Stimulated activated naive CD8-positive, alpha-beta T cell treated with anti-CD3 and anti-CD28 coated beads, Interleukin-15, amount 100 ng/mL, for 72 hours (primary cell): ENCODE measurements around the gene MMP7.
"Not testable (repeated sequence)": the region's sequence is repeated elsewhere in the genome, so short reads cannot be mapped to it uniquely, and the experiment has no call there.

ENCODE experiments used
- ATAC-seq: fragments of 150-1000 bp; cut with Tn5 transposase; 2 replicates; pipeline ENCODE4 v1.10.0; 2021; ENCODE audit warnings: mild to moderate bottlenecking, moderate library complexity
- DNase-seq, 2 donors: peaks; one replicate each; pipeline ENCODE4 v3.0.0; 2021 to 2022
- H3K27ac Mint-ChIP-seq, 2 donors: one replicate each; pipeline ENCODE4 v1.8.0; 2022; ENCODE audit warnings: mild to moderate bottlenecking in 2 of 2, mixed read lengths in 2 of 2, moderate library complexity in 2 of 2
- H3K27me3 Mint-ChIP-seq: one replicate; pipeline ENCODE4 v1.8.0; 2022; ENCODE audit warnings: mixed read lengths
- H3K4me1 Mint-ChIP-seq: one replicate; pipeline ENCODE4 v1.8.0; 2022; ENCODE audit warnings: mild to moderate bottlenecking, mixed read lengths
- H3K4me3 Mint-ChIP-seq, 2 donors: one replicate each; pipeline ENCODE4 v1.8.0; 2022; ENCODE audit warnings: mild to moderate bottlenecking in 2 of 2, mixed read lengths in 2 of 2, moderate library complexity in 1 of 2
- H3K9me3 Mint-ChIP-seq, 2 donors: one replicate each; pipeline ENCODE4 v1.8.0; 2022; ENCODE audit warnings: mixed read lengths in 2 of 2

MMP7 gene

DNA sequence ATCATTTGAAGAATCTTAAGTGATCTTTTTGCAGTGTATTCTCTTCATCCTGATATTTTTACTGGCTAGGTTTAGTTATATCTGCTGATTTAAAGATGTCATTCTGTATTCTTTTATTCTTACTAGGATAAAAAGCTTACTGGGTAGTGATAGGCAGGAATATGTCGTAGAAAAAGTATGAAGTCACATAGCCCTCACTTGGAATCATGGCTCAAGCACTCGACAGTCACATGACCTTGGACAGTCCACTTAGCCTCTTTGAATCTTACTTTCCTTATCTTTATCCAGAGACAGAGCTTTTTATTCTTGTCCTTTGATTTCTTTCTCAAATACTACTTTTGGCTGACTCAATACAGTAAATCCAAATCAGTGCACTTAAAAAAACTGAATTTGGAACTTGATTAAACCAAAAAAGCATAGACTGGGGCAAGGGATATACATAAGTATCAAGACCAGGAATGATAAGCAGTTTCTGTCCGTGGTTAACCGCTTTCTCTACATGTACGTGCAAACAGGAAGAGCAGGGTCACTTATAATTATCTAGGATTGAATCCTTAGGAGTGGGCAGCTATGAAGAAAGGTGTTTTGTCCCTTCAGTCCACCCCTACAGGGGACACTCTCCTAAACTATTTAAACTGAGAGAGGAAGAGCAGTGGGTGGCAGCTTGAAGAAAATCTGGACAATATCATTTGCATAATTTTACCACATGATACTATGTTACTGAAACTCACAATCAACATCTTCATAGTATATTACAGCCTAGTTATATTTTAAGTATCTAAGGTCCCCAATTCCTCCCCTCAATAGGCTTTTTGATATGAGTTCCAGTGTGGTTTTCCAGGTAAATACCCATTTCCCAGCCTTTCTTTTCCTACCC, 8.0 kb downstream of the MMP7 start:
- H3K27me3 Mint-ChIP-seq, result peaks cover 32% of the 10 kb centered on the region
- H3K4me1 Mint-ChIP-seq, result peaks cover 7% of the 10 kb centered on the region
- peak overlapping the region in 1 of 2 donors; percentile 12 for H3K4me3 Mint-ChIP-seq
- ATAC-seq (no peak), DNase-seq (no peak)
- H3K9me3 Mint-ChIP-seq, result no peaks in the 10 kb centered on the region
- no peak overlapping the region for H3K27ac Mint-ChIP-seq

GRCh38 chr11:102521121-102521520, 9.4 kb downstream of the MMP7 start:
- DNase-seq (no peak), ATAC-seq (no peak)
- no peak overlapping the region for H3K4me3 Mint-ChIP-seq
- H3K9me3 Mint-ChIP-seq, result no peaks in the 10 kb centered on the region
- peaks cover 32% of the 10 kb centered on the region for H3K27me3 Mint-ChIP-seq
- H3K27ac Mint-ChIP-seq, result no peak overlapping the region
- peaks cover 7% of the 10 kb centered on the region for H3K4me1 Mint-ChIP-seq

DNA sequence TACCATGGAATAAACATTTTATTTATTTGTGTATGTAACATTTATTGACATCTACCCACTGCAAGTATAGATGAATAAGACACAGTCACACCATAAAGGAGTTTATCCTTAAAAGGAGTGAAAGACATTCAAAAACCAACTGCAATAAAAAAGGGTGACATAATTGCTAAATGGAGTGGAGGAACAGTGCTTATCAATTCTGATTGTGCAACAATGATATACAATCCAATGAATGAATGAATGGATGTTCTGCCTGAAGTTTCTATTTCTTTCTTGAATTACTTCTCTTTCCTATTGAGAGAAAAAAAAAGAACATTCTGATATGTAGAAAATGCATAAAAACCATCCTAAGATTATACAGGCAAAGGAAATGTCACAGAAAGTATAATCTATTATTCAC, 10.0 kb downstream of the MMP7 start:
- no peak overlapping the region for H3K4me3 Mint-ChIP-seq
- H3K9me3 Mint-ChIP-seq, result no peaks in the 10 kb centered on the region
- ATAC-seq (no peak), DNase-seq (no peak)
- peaks cover 7% of the 10 kb centered on the region for H3K4me1 Mint-ChIP-seq
- peaks cover 32% of the 10 kb centered on the region for H3K27me3 Mint-ChIP-seq
- no peak overlapping the region for H3K27ac Mint-ChIP-seq

DNA sequence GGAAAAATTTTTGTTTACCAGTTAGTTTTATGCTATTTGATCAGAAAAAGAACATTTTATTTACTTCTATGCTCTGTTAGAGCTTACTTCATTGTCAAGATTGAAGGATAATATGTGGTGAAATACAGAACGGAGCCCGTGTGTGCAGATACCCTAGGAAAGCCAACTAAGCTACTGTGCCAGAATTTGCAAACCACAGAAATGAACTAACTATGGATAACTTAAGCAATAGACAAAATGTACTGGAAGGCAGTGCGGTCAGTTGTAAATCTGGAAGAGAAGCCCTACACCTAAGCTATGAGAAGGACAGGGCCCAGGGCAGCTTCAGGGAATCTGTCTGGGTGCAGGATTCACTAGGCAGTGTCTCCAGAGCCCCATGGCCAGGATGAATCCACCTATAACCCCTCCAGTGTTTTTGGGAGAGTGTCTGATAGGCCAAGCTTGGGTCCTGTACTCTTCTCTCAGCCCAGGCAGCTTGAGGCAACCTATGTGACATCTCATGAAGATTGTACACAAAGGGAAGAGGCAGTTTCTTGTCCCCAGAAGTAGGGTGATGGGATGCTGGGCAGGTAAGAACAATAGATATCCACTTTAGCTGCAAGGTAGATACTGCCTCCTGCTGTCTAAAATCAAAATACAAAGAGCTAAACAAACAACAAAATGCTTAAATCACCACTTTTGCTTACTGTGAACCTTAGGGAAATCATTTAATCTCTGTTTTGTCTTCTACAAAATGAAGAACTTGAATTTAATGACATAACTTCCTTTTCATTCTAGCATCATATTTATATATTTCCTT, 12.1 kb downstream of the MMP7 start:
- Mint-ChIP-seq H3K9me3 (no peaks in the 10 kb centered on the region), H3K27ac (no peak overlapping the region), H3K4me3 (no peak overlapping the region), H3K4me1 (peaks cover 7% of the 10 kb centered on the region), H3K27me3 (peaks cover 32% of the 10 kb centered on the region)
- ATAC-seq, result no peak
- DNase-seq, result no peak

GRCh38 chr11:102517670-102518069, 12.9 kb downstream of the MMP7 start:
- peaks cover 4% of the 10 kb centered on the region for H3K4me1 Mint-ChIP-seq
- peaks cover 28% of the 10 kb centered on the region for H3K27me3 Mint-ChIP-seq
- DNase-seq (no peak), ATAC-seq (no peak)
- no peak overlapping the region for H3K27ac Mint-ChIP-seq
- no peaks in the 10 kb centered on the region for H3K9me3 Mint-ChIP-seq
- H3K4me3 Mint-ChIP-seq, result no peak overlapping the region

- peaks cover 14% of the 10 kb centered on the region for H3K27me3 Mint-ChIP-seq
- DNase-seq (no peak), ATAC-seq (no peak)
- no peak overlapping the region for H3K4me3 Mint-ChIP-seq
- H3K4me1 Mint-ChIP-seq, result no peaks in the 10 kb centered on the region
- no peak overlapping the region for H3K27ac Mint-ChIP-seq
- H3K9me3 Mint-ChIP-seq, result no peaks in the 10 kb centered on the region
Measured at GRCh38 chr11:102516179-102516578, 14.4 kb downstream of the MMP7 start.

- Mint-ChIP-seq H3K27ac (no peak overlapping the region), H3K4me1 (no peaks in the 10 kb centered on the region), H3K27me3 (no peaks in the 10 kb centered on the region), H3K9me3 (no peaks in the 10 kb centered on the region), H3K4me3 (no peak overlapping the region)
- no peak for ATAC-seq
- DNase-seq, result no peak
Measured at GRCh38 chr11:102513869-102514268, 16.7 kb downstream of the MMP7 start.

GRCh38 chr11:102510439-102511135, 20.0 kb downstream of the MMP7 start:
- ATAC-seq (no peak), DNase-seq (no peak)
- H3K9me3 Mint-ChIP-seq, result no peaks in the 10 kb centered on the region
- no peak overlapping the region for H3K27ac Mint-ChIP-seq
- H3K4me3 Mint-ChIP-seq, result no peak overlapping the region
- no peaks in the 10 kb centered on the region for H3K4me1 Mint-ChIP-seq
- peaks cover 8% of the 10 kb centered on the region for H3K27me3 Mint-ChIP-seq

- H3K27ac Mint-ChIP-seq, H3K4me3 Mint-ChIP-seq, ATAC-seq, DNase-seq, H3K4me1 Mint-ChIP-seq, H3K9me3 Mint-ChIP-seq: not testable (repeated sequence)
- H3K27me3 Mint-ChIP-seq, result peaks cover 31% of the 10 kb centered on the region
Measured at GRCh38 chr11:102502831-102503230, 27.7 kb downstream of the MMP7 start.

- H3K27me3 Mint-ChIP-seq, result peaks cover 24% of the 10 kb centered on the region
- no peak overlapping the region for H3K27ac Mint-ChIP-seq
- DNase-seq, result no peak
- ATAC-seq, result no peak
- peaks cover 9% of the 10 kb centered on the region for H3K4me1 Mint-ChIP-seq
- H3K9me3 Mint-ChIP-seq, result no peaks in the 10 kb centered on the region
- no peak overlapping the region for H3K4me3 Mint-ChIP-seq
Measured at GRCh38 chr11:102500829-102501228, 29.7 kb downstream of the MMP7 start.

DNA sequence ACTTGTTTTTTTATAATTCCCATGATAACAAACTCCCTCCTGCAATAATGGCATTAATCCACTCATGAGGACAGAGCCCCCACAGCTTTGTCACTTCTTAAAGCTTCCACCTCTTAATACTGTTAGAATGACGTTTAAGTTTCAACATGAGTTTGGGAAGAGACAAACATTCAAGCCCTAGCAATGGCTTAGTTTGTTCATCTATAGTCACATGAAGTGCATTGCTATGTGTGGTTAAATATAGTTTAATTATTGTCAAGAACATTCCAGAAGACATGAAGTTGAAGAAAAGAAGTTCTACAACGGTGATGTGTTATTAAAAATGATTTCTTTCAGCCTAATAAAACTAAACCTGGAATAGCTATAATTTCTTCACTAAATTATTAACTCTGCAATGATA, 30.6 kb downstream of the MMP7 start:
- Mint-ChIP-seq H3K4me1 (peaks cover 17% of the 10 kb centered on the region), H3K27me3 (peaks cover 18% of the 10 kb centered on the region), H3K4me3 (no peak overlapping the region), H3K27ac (no peak overlapping the region), H3K9me3 (no peaks in the 10 kb centered on the region)
- no peak for ATAC-seq
- DNase-seq, result no peak

DNA sequence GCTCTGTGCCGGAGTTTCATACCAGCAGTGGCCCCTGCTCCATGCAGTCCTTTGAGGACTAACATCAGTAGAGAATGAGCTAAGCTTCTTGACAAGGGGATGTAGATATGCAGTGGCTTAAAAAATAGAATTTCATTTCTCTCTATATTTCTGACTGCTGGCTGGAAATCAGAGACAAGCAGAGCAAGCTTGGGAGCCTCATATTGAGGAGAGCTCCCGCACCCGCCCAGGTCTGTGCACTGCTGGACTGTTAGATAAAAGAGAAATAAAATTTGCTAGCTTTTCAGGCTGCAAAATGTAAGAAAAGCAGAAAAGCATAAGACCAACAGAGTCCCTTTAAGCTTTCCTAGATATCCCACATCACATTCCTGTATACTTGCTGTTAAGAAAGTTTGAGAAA, 31.4 kb downstream of the MMP7 start:
- Mint-ChIP-seq H3K4me3 (no peak overlapping the region), H3K9me3 (no peaks in the 10 kb centered on the region), H3K4me1 (peaks cover 19% of the 10 kb centered on the region), H3K27ac (no peak overlapping the region), H3K27me3 (peaks cover 16% of the 10 kb centered on the region)
- no peak for ATAC-seq
- DNase-seq, result no peak

GRCh38 chr11:102497061-102497460, 33.5 kb downstream of the MMP7 start:
- Mint-ChIP-seq H3K27me3 (peaks cover 8% of the 10 kb centered on the region), H3K9me3 (no peaks in the 10 kb centered on the region), H3K27ac (no peak overlapping the region), H3K4me3 (no peak overlapping the region), H3K4me1 (peaks cover 29% of the 10 kb centered on the region)
- no peak for DNase-seq
- ATAC-seq, result no peak

DNA sequence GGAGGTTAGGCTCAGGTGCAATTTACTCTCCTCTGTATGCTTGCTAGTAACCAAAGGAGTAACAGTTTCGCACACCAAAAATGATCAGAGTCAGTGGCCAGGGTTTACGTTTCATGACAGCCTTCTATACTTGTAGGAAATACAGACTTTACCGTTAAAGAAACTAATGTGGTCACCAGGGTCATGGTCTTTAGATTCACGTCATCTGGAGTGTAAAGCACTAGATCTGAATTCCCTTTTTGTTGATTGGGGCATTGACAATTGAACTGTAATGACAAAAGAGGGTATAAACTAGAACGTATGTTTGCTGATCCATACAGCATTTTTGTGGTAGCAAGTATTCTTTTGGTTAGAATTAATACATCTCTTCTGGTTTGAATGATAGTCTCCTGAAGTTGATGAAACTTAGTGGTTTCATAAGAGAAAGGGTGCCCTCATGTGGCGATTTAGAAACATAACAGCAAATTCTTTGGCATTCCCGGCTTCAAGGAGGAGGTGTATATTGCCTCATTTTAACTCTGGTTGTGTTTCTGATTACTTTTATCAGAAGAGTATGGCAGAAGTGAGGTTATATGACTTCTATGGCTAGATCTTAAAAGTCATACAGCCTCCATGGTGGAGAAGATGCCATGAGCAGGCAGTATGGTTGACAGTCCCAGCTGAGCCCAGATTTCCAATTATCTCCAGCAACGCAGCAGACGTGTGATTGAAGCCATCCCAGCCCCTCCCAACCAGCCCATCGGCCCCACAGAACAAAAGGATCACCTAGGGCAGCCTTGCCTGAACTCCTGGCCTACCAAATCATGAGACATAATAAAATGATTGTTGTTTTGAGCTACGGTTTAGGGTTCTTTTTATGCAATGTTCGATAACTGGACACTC, 35.1 kb downstream of the MMP7 start:
- peak in 1 of 2 donors; percentile 37 for DNase-seq
- peak overlapping the region in 1 of 2 donors; percentile 65 for H3K27ac Mint-ChIP-seq
- ATAC-seq, result peak; percentile 88
- no peaks in the 10 kb centered on the region for H3K9me3 Mint-ChIP-seq
- peak overlapping the region; percentile 5 to 63 for H3K4me3 Mint-ChIP-seq
- H3K4me1 Mint-ChIP-seq, result peaks cover 31% of the 10 kb centered on the region
- peaks cover 8% of the 10 kb centered on the region for H3K27me3 Mint-ChIP-seq

DNA sequence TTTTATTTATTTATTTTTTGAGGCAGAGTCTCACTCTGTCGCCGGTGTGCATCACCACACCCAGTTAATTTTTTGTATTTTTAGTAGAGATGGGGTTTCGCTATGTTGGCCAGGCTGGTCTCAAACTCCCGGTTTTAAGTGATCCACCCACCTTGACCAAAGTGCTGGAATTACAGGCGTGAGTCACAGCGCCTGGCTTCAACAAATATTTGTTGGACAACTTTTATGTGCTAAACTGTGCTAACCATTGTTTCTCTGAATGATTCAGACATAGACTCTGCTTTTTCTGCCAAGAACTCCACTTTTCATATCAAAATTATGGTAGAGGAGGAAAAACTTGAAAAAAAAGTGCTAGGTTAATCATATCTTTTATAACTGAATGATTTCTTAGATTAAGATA, 36.3 kb downstream of the MMP7 start:
- H3K27ac Mint-ChIP-seq, result no peak overlapping the region
- peaks cover under 1% of the 10 kb centered on the region for H3K27me3 Mint-ChIP-seq
- DNase-seq (no peak), ATAC-seq (no peak)
- peaks cover 40% of the 10 kb centered on the region for H3K4me1 Mint-ChIP-seq
- H3K9me3 Mint-ChIP-seq, result no peaks in the 10 kb centered on the region
- no peak overlapping the region for H3K4me3 Mint-ChIP-seq
